ENCODE results near the gene PKP4. TPM values are rescaled to one million over a fixed set of nuclear protein-coding genes. Genes with fewer than 3 reads are reported as not detected.
A peak's percentile ranks its signal among the peaks of the same experiment; 100 is the strongest.

The PKP4 gene
- total RNA-seq, 1 donor from 2014 or later: 22.6 TPM

- no peak for DNase-seq (ENCODE audit: low spot score)
Observed at GRCh38 chr2:158498043-158498748, 41.4 kb downstream of the PKP4 start.

DNA sequence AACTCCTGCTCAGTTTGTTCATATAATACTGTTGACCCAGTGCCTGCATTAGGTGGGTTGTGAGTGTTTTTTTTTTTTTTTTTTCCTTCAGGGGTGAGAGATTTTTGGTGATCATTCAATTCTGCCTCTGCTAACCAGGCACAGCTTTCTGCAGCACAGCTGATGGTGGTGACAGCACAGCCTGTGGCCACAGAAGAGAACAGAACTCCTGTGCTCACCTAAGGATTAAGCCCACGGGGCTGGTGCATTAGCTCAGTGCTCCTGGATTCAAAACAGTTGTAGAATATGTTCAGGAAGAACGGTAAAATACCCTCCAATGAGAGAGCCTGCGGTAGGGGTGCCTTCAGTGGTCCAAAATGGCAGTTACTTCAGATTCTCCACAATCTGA is 42.0 kb downstream of the PKP4 start:
- DNase-seq (ENCODE audit: low spot score): no peak

- DNase-seq (ENCODE audit: low spot score): no peak
Observed at GRCh38 chr2:158499383-158499782, 42.6 kb downstream of the PKP4 start.

DNA sequence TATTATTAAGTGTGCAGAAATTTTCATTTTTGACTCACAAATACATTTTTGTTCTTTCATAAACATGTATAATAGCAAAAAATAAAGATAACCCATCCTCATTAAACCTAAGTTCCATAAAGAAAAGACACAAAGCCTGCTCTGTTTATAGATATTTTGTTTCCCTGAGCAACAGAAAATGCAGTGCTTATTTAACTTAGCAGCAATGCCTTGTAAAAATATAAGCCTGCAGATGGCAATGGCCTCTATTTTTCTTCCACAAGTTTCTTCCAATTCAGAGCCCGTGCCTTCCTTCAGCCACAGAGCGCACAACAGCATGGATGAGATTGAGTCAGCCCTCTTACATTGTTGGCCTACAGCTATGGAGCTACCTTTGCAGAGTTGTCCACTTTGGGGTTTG is 43.6 kb downstream of the PKP4 start:
- DNase-seq (ENCODE audit: low spot score): peak; percentile 16

- no peak for DNase-seq (ENCODE audit: low spot score)
Observed at GRCh38 chr2:158501301-158501700, 44.5 kb downstream of the PKP4 start.

- DNase-seq (ENCODE audit: low spot score): peak; percentile 49
Observed at GRCh38 chr2:158502974-158503373, 46.2 kb downstream of the PKP4 start.

GRCh38 chr2:158504088-158504487 is 47.3 kb downstream of the PKP4 start:
- no peak for DNase-seq (ENCODE audit: low spot score)

- no peak for DNase-seq (ENCODE audit: low spot score)
Observed at GRCh38 chr2:158505448-158505934, 48.7 kb downstream of the PKP4 start.

DNA sequence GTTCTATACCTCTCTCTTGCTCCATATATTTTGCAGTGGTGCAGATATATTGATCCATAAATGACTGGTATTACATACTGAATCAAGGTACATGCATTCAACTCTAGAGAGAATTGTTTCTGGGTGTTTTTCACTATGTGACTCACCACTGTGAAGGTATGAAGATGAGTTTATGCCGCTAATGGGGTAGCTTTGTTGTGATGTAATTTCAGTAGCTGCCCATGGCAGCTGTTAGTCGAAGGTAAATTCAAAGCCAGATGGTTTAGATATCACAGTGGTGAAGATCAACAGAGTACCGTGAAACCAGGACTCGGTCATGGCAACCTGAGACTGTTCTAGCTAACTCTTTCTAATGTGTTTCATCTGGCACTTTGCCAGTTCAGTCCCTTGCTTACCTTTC is 50.4 kb downstream of the PKP4 start:
- no peak for DNase-seq (ENCODE audit: low spot score)

DNA sequence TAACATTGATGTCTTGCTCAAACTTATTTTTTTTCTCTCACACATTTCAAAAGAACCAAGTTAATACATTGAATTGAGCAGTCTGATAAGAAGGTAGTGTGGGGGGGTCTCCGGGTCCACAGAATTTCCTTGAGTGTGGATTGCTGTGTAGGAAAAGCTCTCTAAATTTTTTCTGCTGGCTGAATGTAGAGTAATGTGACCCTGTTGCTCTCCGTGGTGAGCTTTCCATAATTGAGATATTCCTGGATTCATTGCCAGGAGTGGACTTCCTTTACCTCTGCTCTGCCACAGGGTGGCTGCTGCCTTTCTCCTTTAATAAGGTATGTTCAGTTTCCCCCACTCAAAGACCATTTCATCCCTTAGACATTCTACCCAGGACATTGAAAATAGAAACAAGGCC is 50.9 kb downstream of the PKP4 start:
- no peak for DNase-seq (ENCODE audit: low spot score)

GRCh38 chr2:158509928-158510797 is 53.4 kb downstream of the PKP4 start:
- DNase-seq (ENCODE audit: low spot score): no peak

GRCh38 chr2:158510887-158511286 is 54.1 kb downstream of the PKP4 start:
- DNase-seq (ENCODE audit: low spot score): no peak

GRCh38 chr2:158511706-158512105 is 55.0 kb downstream of the PKP4 start:
- no peak for DNase-seq (ENCODE audit: low spot score)

DNA sequence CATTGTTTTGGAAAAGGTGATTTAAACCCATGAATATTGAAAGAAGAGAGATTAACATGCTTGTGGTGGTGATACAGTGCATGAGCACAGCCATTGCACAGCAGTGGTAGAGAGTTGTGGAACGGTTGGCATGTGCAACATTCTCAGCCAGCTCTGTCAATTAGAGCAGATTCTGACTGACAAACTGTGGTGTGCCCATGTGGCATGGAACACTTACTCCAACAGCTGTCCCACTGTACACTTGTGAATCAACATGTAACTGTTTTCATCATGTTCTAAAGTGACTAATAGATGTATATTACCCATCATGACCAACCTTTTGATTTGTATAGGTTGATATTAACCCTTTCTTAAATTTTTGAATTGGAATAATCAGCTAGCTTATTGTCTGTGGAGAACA is 55.6 kb downstream of the PKP4 start:
- no peak for DNase-seq (ENCODE audit: low spot score)

DNA sequence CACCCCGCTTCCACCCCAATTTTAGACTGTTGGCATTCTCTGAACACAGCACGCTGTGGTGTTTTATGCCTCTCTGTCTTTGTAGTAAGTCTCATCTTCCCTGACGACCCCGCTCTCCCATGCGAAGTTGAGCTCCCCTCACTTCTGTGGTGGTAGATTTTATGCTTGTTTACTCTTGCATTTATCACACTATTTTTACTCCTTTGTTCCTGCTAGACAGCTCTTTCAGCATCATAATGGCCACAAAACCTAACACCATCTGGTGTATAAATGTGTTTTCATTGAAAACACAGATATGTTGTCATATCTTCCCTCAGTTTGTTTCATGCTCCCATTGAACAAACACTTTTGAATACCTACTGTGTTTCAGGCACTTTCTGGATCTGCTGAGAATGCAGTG is 57.1 kb downstream of the PKP4 start:
- DNase-seq (ENCODE audit: low spot score): no peak

- DNase-seq (ENCODE audit: low spot score): peak; percentile 18
Observed at GRCh38 chr2:158518084-158518483, 61.3 kb downstream of the PKP4 start.

DNA sequence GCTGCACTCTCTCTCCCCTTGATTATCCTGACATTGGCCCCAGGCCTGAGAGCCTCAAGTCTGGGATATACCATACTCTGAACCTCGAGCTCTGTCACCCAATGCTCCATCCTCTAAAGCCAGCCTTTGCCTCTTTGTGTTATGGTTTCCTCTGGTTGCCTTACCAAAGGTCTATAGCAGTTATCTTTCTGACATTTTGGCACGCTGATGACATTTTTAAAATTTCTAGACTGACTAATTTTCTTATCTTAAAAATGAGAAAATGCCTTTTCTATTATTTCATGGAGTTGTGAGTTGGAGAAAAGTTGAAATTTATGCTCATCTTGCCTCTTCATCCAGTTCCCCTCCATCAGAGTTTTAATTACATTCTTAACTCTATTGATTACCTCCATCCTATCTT is 62.7 kb downstream of the PKP4 start:
- no peak for DNase-seq (ENCODE audit: low spot score)

DNA sequence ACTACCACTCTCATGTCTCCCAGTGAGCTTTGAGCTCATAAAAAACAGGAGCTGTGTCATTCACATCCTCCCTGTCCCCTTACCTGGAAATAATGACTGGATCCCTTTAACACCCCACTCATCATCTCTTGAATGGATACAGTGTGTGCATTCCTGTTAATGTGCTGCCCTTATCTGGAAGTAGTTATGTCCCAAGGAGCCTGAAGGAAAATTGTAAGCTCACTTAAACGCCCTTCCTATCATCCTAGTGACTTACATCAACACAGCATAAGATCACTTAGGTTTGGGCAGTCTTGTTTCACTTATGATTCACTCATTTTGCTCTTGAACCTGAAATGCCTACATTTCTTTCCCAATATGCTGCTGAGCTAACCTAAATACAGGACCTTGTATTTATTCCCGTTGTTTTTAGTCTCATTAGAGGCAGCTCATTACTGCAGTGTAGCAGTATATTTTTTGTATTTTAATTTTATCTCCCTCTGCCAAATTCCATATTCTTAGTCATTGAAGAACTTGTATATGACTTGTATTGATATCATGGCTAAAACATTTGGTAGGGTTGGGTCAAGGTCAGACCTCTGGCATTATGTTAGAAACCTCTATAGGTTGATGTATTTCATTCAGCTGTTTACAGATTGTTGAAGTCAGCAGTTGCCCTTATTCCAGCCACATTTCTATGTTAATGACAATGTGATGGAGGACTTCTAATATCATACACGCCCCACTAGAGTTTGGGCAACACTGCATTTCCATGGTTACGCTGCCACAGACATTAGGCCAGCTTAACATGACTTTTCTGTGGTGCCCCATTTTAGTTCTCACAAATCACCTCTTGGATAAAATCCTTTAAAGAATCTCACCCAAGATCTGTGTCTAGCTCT is 72.9 kb downstream of the PKP4 start:
- no peak for DNase-seq (ENCODE audit: low spot score)

DNA sequence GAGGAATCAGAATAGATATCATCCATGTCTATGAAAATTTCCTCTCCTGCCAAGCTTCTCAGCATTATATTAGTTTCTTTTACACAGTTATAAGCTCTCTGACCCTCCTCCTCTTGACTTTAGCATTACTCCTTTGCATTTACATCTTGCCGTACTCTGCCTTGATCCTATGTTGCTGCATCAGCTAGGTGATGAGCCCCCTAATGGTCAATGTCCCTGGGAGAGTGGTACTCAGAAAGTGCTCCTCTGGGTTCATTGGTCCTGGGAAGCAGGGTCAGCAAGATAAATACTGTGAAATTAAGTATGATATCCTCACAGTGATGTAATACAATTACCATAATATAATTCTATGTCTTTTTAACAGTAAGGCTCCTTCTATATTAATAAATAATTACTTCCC is 74.1 kb downstream of the PKP4 start:
- DNase-seq (ENCODE audit: low spot score): no peak

DNA sequence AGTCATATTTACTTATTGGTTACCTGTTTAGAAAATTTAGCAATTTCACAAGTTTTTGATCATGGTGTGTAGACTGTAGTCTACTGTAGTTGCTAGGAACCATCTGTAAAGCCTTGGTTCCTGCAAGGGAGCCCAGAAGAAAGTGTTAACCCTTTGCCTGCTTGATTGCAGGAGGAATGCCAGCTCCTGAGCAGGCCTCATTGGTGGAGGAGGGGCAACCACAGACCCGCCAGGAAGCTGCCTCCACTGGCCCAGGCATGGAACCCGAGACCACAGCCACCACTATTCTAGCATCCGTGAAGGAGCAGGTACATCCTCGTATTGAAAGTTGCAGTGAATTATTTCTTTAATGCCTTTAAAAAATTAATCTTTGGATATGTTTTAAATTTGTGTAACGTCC is 76.3 kb downstream of the PKP4 start:
- DNase-seq (ENCODE audit: low spot score): no peak

- DNase-seq (ENCODE audit: low spot score): peak; percentile 17
Observed at GRCh38 chr2:158539176-158540005, 82.6 kb downstream of the PKP4 start.
